ENCODE data around the gene ADARB1.

GRCh38 chr21:45125357-45125756 lies 51.0 kb downstream of the ADARB1 start:
- TF ChIP-seq CTCF (conservative IDR thresholded peaks at IDR 0.05; ENCODE audit: low read depth, low read length) (no peak), EZH2 (IDR thresholded peaks at IDR 0.05; ENCODE audit: borderline replicate concordance, low read depth, low read length, poor library complexity, severe bottlenecking) (no peak)
